Stimulated activated CD8-positive, alpha-beta memory T cell treated with anti-CD3 and anti-CD28 coated beads, Interleukin-15, amount 100 ng/mL, for 4 hours (primary cell): Measurements from ENCODE around the gene OR4F16.
"Not testable (repeated sequence)": the region's sequence is repeated elsewhere in the genome, so short reads cannot be mapped to it uniquely, and the experiment has no call there.

Source experiments
- DNase-seq, 2 donors: peaks; one replicate each; pipeline ENCODE4 v3.0.0-alpha.2; 2020; ENCODE audit warnings: low read depth in 2 of 2

Gene OR4F16

GRCh38 chr1:686554-686953 is at the start of gene OR4F16:
TSS of gene OR4F16 (minus strand) at chr1:686654. CDS start at chr1:686654, 0 bp downstream.
- not testable (repeated sequence) for DNase-seq

- DNase-seq, result not testable (repeated sequence)
Measured at GRCh38 chr1:733649-734048, 47.2 kb upstream of the OR4F16 start.

DNA sequence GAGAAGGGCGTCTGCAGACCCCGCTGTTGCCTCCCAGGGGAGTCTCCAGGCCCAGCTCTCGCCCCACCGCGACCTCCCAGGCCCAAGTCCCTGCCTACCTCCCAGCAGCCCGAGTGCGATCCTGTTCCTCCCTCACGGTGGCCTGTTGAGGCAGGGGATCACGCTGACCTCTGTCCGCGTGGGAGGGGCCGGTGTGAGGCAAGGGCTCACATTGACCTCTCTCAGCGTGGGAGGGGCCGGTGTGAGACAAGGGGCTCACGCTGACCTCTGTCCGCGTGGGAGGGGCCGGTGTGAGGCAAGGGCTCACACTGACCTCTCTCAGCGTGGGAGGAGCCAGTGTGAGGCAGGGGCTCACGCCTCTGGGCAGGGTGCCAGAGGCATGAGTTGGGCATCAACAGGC is 40.6 kb upstream of the OR4F16 start:
- DNase-seq, result not testable (repeated sequence)
